DOHH2 (cell line): ENCODE data around the gene ANK2.

Source experiments
- CTCF ChIP-seq: fragments of 200-600 bp; sonication (generic); IDR thresholded peaks from one replicate; pipeline ENCODE4 v1.5.1; 2014; ENCODE audit warnings: antibody characterized with exemption, mild to moderate bottlenecking, low read depth, low read length; ENCODE audit not compliant: poor library complexity, severe bottlenecking
- EZH2phosphoT487 ChIP-seq: fragments of 200-600 bp; sonication (generic); IDR thresholded peaks from 2 replicates; pipeline ENCODE4 v1.6.1; 2017; ENCODE audit warnings: borderline replicate concordance, mild to moderate bottlenecking, antibody characterized with exemption, low read length, moderate library complexity, mixed read lengths

DNA sequence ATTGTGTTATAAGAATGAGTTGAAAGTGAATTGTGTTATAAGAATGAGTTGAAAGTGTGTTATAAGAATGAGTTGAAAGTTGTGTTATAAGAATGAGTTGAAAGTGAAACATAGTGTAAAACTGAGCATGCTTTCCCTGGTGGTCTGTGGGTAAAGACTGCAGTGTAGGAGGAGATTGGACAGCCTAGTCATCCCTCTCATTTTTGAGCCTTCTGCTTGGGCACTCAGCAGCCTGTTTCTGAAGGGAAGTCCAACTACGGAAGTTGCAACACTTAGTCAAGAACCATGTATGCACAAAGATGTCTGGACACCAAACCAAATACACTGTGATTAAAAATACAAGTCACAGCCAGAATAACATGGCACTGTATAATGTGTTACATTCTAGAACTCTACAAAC lies 72.6 kb downstream of the ANK2 start:
- no peak for TF ChIP-seq CTCF
- no peak for TF ChIP-seq EZH2phosphoT487
